ENCODE measurements around the gene RASA1.
"Not testable (repeated sequence)": the region's sequence is repeated elsewhere in the genome, so short reads cannot be mapped to it uniquely, and the experiment has no call there.

Gene RASA1

GRCh38 chr5:87254035-87254434 is 13.6 kb upstream of the RASA1 start:
- no peak overlapping the region for H3K4me3 ChIP-seq (ENCODE audit: low read length in 2 of 2)
- no peak overlapping the region for H3K9ac ChIP-seq (ENCODE audit: low read depth in 1 of 2, low read length in 2 of 2)
- no peak overlapping the region for H3K27ac ChIP-seq (ENCODE audit: low read depth in 2 of 2, low read length in 2 of 2)
- H3K4me1 ChIP-seq (ENCODE audit: control insufficient read depth in 2 of 2, insufficient read depth in 2 of 2, low read length in 2 of 2): no peaks in the 10 kb centered on the region
- no peaks in the 10 kb centered on the region for H3K36me3 ChIP-seq (ENCODE audit: control insufficient read depth in 2 of 2, insufficient read depth in 2 of 2, low read length in 2 of 2)
- H3K9me3 ChIP-seq (ENCODE audit: control insufficient read depth in 2 of 2, low read length in 2 of 2): no peaks in the 10 kb centered on the region
- H3K27me3 ChIP-seq (ENCODE audit: control insufficient read depth in 2 of 2, insufficient read depth in 2 of 2, low read length in 2 of 2): no peaks in the 10 kb centered on the region

- no peak overlapping the region for H3K9ac ChIP-seq (ENCODE audit: low read depth in 1 of 2, low read length in 2 of 2)
- no peaks in the 10 kb centered on the region for H3K27me3 ChIP-seq (ENCODE audit: control insufficient read depth in 2 of 2, insufficient read depth in 2 of 2, low read length in 2 of 2)
- no peaks in the 10 kb centered on the region for H3K9me3 ChIP-seq (ENCODE audit: control insufficient read depth in 2 of 2, low read length in 2 of 2)
- H3K4me1 ChIP-seq (ENCODE audit: control insufficient read depth in 2 of 2, insufficient read depth in 2 of 2, low read length in 2 of 2): peaks cover 3 to 9% of the 10 kb centered on the region in 2 donors
- no peak overlapping the region for H3K27ac ChIP-seq (ENCODE audit: low read depth in 2 of 2, low read length in 2 of 2)
- H3K36me3 ChIP-seq (ENCODE audit: control insufficient read depth in 2 of 2, insufficient read depth in 2 of 2, low read length in 2 of 2): no peaks in the 10 kb centered on the region
- H3K4me3 ChIP-seq (ENCODE audit: low read length in 2 of 2): no peak overlapping the region
Observed at GRCh38 chr5:87258507-87258906, 9.2 kb upstream of the RASA1 start.

- Histone ChIP-seq H3K4me3 (ENCODE audit: low read length in 2 of 2) (peak overlapping the region in 1 of 2 donors; percentile 23), H3K36me3 (ENCODE audit: control insufficient read depth in 2 of 2, insufficient read depth in 2 of 2, low read length in 2 of 2) (no peaks in the 10 kb centered on the region), H3K4me1 (ENCODE audit: control insufficient read depth in 2 of 2, insufficient read depth in 2 of 2, low read length in 2 of 2) (peaks cover 3 to 9% of the 10 kb centered on the region in 2 donors), H3K9me3 (ENCODE audit: control insufficient read depth in 2 of 2, low read length in 2 of 2) (no peaks in the 10 kb centered on the region), H3K27ac (ENCODE audit: low read depth in 2 of 2, low read length in 2 of 2) (peak overlapping the region; percentile 58 to 75), H3K9ac (ENCODE audit: low read depth in 1 of 2, low read length in 2 of 2) (peak overlapping the region in 1 of 2 donors; percentile 28), H3K27me3 (ENCODE audit: control insufficient read depth in 2 of 2, insufficient read depth in 2 of 2, low read length in 2 of 2) (no peaks in the 10 kb centered on the region)
Observed at GRCh38 chr5:87260604-87261192, 7.0 kb upstream of the RASA1 start.

- no peak overlapping the region for H3K9ac ChIP-seq (ENCODE audit: low read depth in 1 of 2, low read length in 2 of 2)
- no peaks in the 10 kb centered on the region for H3K36me3 ChIP-seq (ENCODE audit: control insufficient read depth in 2 of 2, insufficient read depth in 2 of 2, low read length in 2 of 2)
- no peaks in the 10 kb centered on the region for H3K9me3 ChIP-seq (ENCODE audit: control insufficient read depth in 2 of 2, low read length in 2 of 2)
- no peaks in the 10 kb centered on the region for H3K27me3 ChIP-seq (ENCODE audit: control insufficient read depth in 2 of 2, insufficient read depth in 2 of 2, low read length in 2 of 2)
- no peak overlapping the region for H3K4me3 ChIP-seq (ENCODE audit: low read length in 2 of 2)
- no peak overlapping the region for H3K27ac ChIP-seq (ENCODE audit: low read depth in 2 of 2, low read length in 2 of 2)
- peaks cover 9 to 12% of the 10 kb centered on the region in 2 donors for H3K4me1 ChIP-seq (ENCODE audit: control insufficient read depth in 2 of 2, insufficient read depth in 2 of 2, low read length in 2 of 2)
Observed at GRCh38 chr5:87263498-87263897, 4.2 kb upstream of the RASA1 start.

GRCh38 chr5:87266914-87267573 is 639 bp upstream of the RASA1 start:
- Histone ChIP-seq H3K4me3 (ENCODE audit: low read length in 2 of 2) (peak overlapping the region; percentile 95 to 99), H3K4me1 (ENCODE audit: control insufficient read depth in 2 of 2, insufficient read depth in 2 of 2, low read length in 2 of 2) (peaks cover 6 to 11% of the 10 kb centered on the region in 2 donors), H3K27ac (ENCODE audit: low read depth in 2 of 2, low read length in 2 of 2) (peak overlapping the region; percentile 89 to 92), H3K36me3 (ENCODE audit: control insufficient read depth in 2 of 2, insufficient read depth in 2 of 2, low read length in 2 of 2) (no peaks in the 10 kb centered on the region), H3K27me3 (ENCODE audit: control insufficient read depth in 2 of 2, insufficient read depth in 2 of 2, low read length in 2 of 2) (no peaks in the 10 kb centered on the region), H3K9ac (ENCODE audit: low read depth in 1 of 2, low read length in 2 of 2) (peak overlapping the region; percentile 90 to 98), H3K9me3 (ENCODE audit: control insufficient read depth in 2 of 2, low read length in 2 of 2) (no peaks in the 10 kb centered on the region)

- Histone ChIP-seq H3K27ac (ENCODE audit: low read depth in 2 of 2, low read length in 2 of 2) (peak overlapping the region; percentile 89 to 92), H3K4me3 (ENCODE audit: low read length in 2 of 2) (peak overlapping the region; percentile 95 to 99), H3K9me3 (ENCODE audit: control insufficient read depth in 2 of 2, low read length in 2 of 2) (no peaks in the 10 kb centered on the region), H3K9ac (ENCODE audit: low read depth in 1 of 2, low read length in 2 of 2) (peak overlapping the region; percentile 83 to 88), H3K4me1 (ENCODE audit: control insufficient read depth in 2 of 2, insufficient read depth in 2 of 2, low read length in 2 of 2) (peaks cover 6 to 11% of the 10 kb centered on the region in 2 donors), H3K36me3 (ENCODE audit: control insufficient read depth in 2 of 2, insufficient read depth in 2 of 2, low read length in 2 of 2) (no peaks in the 10 kb centered on the region), H3K27me3 (ENCODE audit: control insufficient read depth in 2 of 2, insufficient read depth in 2 of 2, low read length in 2 of 2) (no peaks in the 10 kb centered on the region)
Observed at GRCh38 chr5:87268126-87268969, 665 bp downstream of the RASA1 start.

GRCh38 chr5:87268970-87269377 is 1.3 kb downstream of the RASA1 start:
- H3K36me3 ChIP-seq (ENCODE audit: control insufficient read depth in 2 of 2, insufficient read depth in 2 of 2, low read length in 2 of 2): no peaks in the 10 kb centered on the region

GRCh38 chr5:87270888-87271287 is 3.2 kb downstream of the RASA1 start:
- H3K36me3 ChIP-seq (ENCODE audit: control insufficient read depth in 2 of 2, insufficient read depth in 2 of 2, low read length in 2 of 2); H3K4me3 ChIP-seq (ENCODE audit: low read length in 2 of 2); H3K9ac ChIP-seq (ENCODE audit: low read depth in 1 of 2, low read length in 2 of 2); H3K27ac ChIP-seq (ENCODE audit: low read depth in 2 of 2, low read length in 2 of 2); H3K9me3 ChIP-seq (ENCODE audit: control insufficient read depth in 2 of 2, low read length in 2 of 2); H3K27me3 ChIP-seq (ENCODE audit: control insufficient read depth in 2 of 2, insufficient read depth in 2 of 2, low read length in 2 of 2): not testable (repeated sequence)
- peaks cover 6 to 11% of the 10 kb centered on the region in 2 donors for H3K4me1 ChIP-seq (ENCODE audit: control insufficient read depth in 2 of 2, insufficient read depth in 2 of 2, low read length in 2 of 2)

More at GRCh38 chr5:87268970-87269377, 1.3 kb downstream of the RASA1 start:
- Histone ChIP-seq H3K27me3 (ENCODE audit: control insufficient read depth in 2 of 2, insufficient read depth in 2 of 2, low read length in 2 of 2) (no peaks in the 10 kb centered on the region), H3K4me1 (ENCODE audit: control insufficient read depth in 2 of 2, insufficient read depth in 2 of 2, low read length in 2 of 2) (peaks cover 6 to 11% of the 10 kb centered on the region in 2 donors), H3K9ac (ENCODE audit: low read depth in 1 of 2, low read length in 2 of 2) (peak overlapping the region; percentile 83 to 88), H3K27ac (ENCODE audit: low read depth in 2 of 2, low read length in 2 of 2) (peak overlapping the region; percentile 89 to 92), H3K9me3 (ENCODE audit: control insufficient read depth in 2 of 2, low read length in 2 of 2) (no peaks in the 10 kb centered on the region), H3K4me3 (ENCODE audit: low read length in 2 of 2) (peak overlapping the region; percentile 95 to 99)

GRCh38 chr5:87276655-87277054 is 9.0 kb downstream of the RASA1 start:
- H3K36me3 ChIP-seq (ENCODE audit: control insufficient read depth in 2 of 2, insufficient read depth in 2 of 2, low read length in 2 of 2): no peaks in the 10 kb centered on the region
- H3K4me3 ChIP-seq (ENCODE audit: low read length in 2 of 2): no peak overlapping the region
- no peak overlapping the region for H3K9ac ChIP-seq (ENCODE audit: low read depth in 1 of 2, low read length in 2 of 2)
- no peaks in the 10 kb centered on the region for H3K4me1 ChIP-seq (ENCODE audit: control insufficient read depth in 2 of 2, insufficient read depth in 2 of 2, low read length in 2 of 2)
- H3K9me3 ChIP-seq (ENCODE audit: control insufficient read depth in 2 of 2, low read length in 2 of 2): no peaks in the 10 kb centered on the region
- no peaks in the 10 kb centered on the region for H3K27me3 ChIP-seq (ENCODE audit: control insufficient read depth in 2 of 2, insufficient read depth in 2 of 2, low read length in 2 of 2)
- H3K27ac ChIP-seq (ENCODE audit: low read depth in 2 of 2, low read length in 2 of 2): no peak overlapping the region

GRCh38 chr5:87277279-87277835 is 9.7 kb downstream of the RASA1 start:
- H3K4me3 ChIP-seq (ENCODE audit: low read length in 2 of 2): no peak overlapping the region
- H3K36me3 ChIP-seq (ENCODE audit: control insufficient read depth in 2 of 2, insufficient read depth in 2 of 2, low read length in 2 of 2): no peaks in the 10 kb centered on the region
- H3K27me3 ChIP-seq (ENCODE audit: control insufficient read depth in 2 of 2, insufficient read depth in 2 of 2, low read length in 2 of 2): no peaks in the 10 kb centered on the region
- H3K4me1 ChIP-seq (ENCODE audit: control insufficient read depth in 2 of 2, insufficient read depth in 2 of 2, low read length in 2 of 2): no peaks in the 10 kb centered on the region
- no peak overlapping the region for H3K9ac ChIP-seq (ENCODE audit: low read depth in 1 of 2, low read length in 2 of 2)
- H3K9me3 ChIP-seq (ENCODE audit: control insufficient read depth in 2 of 2, low read length in 2 of 2): no peaks in the 10 kb centered on the region
- no peak overlapping the region for H3K27ac ChIP-seq (ENCODE audit: low read depth in 2 of 2, low read length in 2 of 2)

Data from mucosa of rectum (tissue), 2 donors.